K562 (cell line): Measurements from ENCODE around the gene CHTF8. TPM values are rescaled to one million over a fixed set of nuclear protein-coding genes. Genes with fewer than 3 reads are reported as not detected.

Experiments used
- ATAC-seq: fragments of 200-7000 bp; cut with Tn5 transposase; 3 replicates; pipeline ENCODE4 v1.9.1; 2020; ENCODE audit warnings: moderate library complexity
- BruUV-seq: library from RNA; stranded (reverse); fragments of 400-500 nt; replicated peaks from 2 replicates; lab custom pipeline; 2021; lab: Mats Ljungman, UMichigan
- CTCF ChIA-PET: fragments of 300-600 bp; formaldehyde crosslinking; extraction: SDS; loops from one replicate; lab custom pipeline; 2021; ENCODE audit warnings: low intra/inter-chr PET ratio; lab: Yijun Ruan, JAX
- POLR2A ChIA-PET: fragments of 300-600, 350-650 bp; sonication (Branson Sonifier 250); formaldehyde crosslinking; extraction: SDS; loops from one replicate; lab custom pipeline; 2021; ENCODE audit warnings: antibody characterized with exemption, inconsistent platforms; lab: Yijun Ruan, JAX
- DNase-seq, 4 experiments: peaks; one replicate each; pipeline versions ENCODE4 v3.0.0 to v3.0.0-alpha.2; 2011 to 2018; ENCODE audit warnings: low spot score in 3 of 4, mixed read lengths in 3 of 4; ENCODE audit errors: extremely low read depth in 1 of 4
- FAIRE-seq: peaks from 2 replicates; lab custom pipeline; 2011; peaks lifted over from hg19 to GRCh38; lab: Jason Lieb, UNC
- H2AFZ ChIP-seq: 2 replicates; pipeline ENCODE4 v1.6.0; 2011; ENCODE audit warnings: low read depth, low read length, control low read depth, inconsistent platforms
- H3K27ac ChIP-seq: fragments of 200-600 bp; 3 replicates; pipeline ENCODE4 v1.8.0; 2011; ENCODE audit warnings: low read depth, mild to moderate bottlenecking, control low read depth, inconsistent platforms, low read length, moderate library complexity, mixed read lengths; ENCODE audit errors: extremely low read depth
- H3K27me3 ChIP-seq, 2 experiments: fragments of 300-600 bp in 1 of 2; 2 replicates in 1 of 2; 3 replicates in 1 of 2; pipeline versions ENCODE4 v1.6.0 to v1.8.0; 2011; ENCODE audit warnings: inconsistent platforms in 2 of 2, low read length in 2 of 2, mild to moderate bottlenecking in 1 of 2, mixed read lengths in 1 of 2, moderate library complexity in 1 of 2; ENCODE audit not compliant: control insufficient read depth in 2 of 2, insufficient read depth in 2 of 2
- H3K36me3 ChIP-seq: fragments of 300-600 bp; 3 replicates; pipeline ENCODE4 v1.8.0; 2011; ENCODE audit warnings: mild to moderate bottlenecking, low read length, inconsistent platforms; ENCODE audit not compliant: control insufficient read depth, insufficient read depth
- H3K4me1 ChIP-seq, 2 experiments: fragments of 200-600 bp in 1 of 2; replicated peaks in 1 of 2; 2 replicates in 1 of 2; 3 replicates in 1 of 2; pipeline versions ENCODE4 v1.5.1 to v1.8.0; 2011; ENCODE audit warnings: inconsistent platforms in 2 of 2, low read length in 2 of 2, mild to moderate bottlenecking in 1 of 2, mixed read lengths in 1 of 2, moderate library complexity in 1 of 2; ENCODE audit not compliant: control insufficient read depth in 2 of 2, insufficient read depth in 2 of 2
- H3K4me2 ChIP-seq: 2 replicates; pipeline ENCODE4 v1.6.1; 2011; ENCODE audit warnings: low read length, control low read depth, inconsistent platforms, mixed read lengths; ENCODE audit not compliant: insufficient read depth
- H3K4me3 ChIP-seq: fragments of 200-600 bp; sonication (generic), shearing (Covaris generic); 2 replicates; pipeline ENCODE4 v1.5.1; 2016; ENCODE audit warnings: control low read depth, inconsistent platforms
- H3K79me2 ChIP-seq: fragments of 200-600 bp; 3 replicates; pipeline ENCODE4 v1.8.0; 2011; ENCODE audit warnings: low read length, inconsistent platforms; ENCODE audit not compliant: control insufficient read depth, insufficient read depth
- H3K9ac ChIP-seq, 2 experiments: 2 replicates each; pipeline versions ENCODE4 v1.6.0 to v1.6.1; 2011; ENCODE audit warnings: low read depth in 2 of 2, low read length in 2 of 2, control low read depth in 1 of 2, inconsistent platforms in 1 of 2, mild to moderate bottlenecking in 1 of 2, mixed read lengths in 1 of 2; ENCODE audit not compliant: insufficient read depth in 1 of 2
- H3K9me1 ChIP-seq: one replicate; pipeline ENCODE4 v1.6.0; 2011; ENCODE audit warnings: inconsistent platforms, mild to moderate bottlenecking, low read length, moderate library complexity; ENCODE audit not compliant: control insufficient read depth, insufficient read depth
- H3K9me3 ChIP-seq: replicated peaks from 2 replicates; pipeline ENCODE4 v1.5.1; 2011; ENCODE audit warnings: low read depth, low read length, inconsistent platforms; ENCODE audit not compliant: control insufficient read depth, insufficient read depth
- H4K20me1 ChIP-seq: replicated peaks from 2 replicates; pipeline ENCODE4 v1.6.1; 2011; ENCODE audit warnings: low read length, inconsistent platforms, mixed read lengths; ENCODE audit not compliant: control insufficient read depth, insufficient read depth
- C11orf30 ChIP-seq: fragments of 450-650 bp; IDR thresholded peaks from 2 replicates; pipeline ENCODE4 v1.6.1; 2016; ENCODE audit warnings: low read depth, mild to moderate bottlenecking
- CTCF ChIP-seq, 3 experiments: IDR thresholded peaks in 2 of 3; conservative IDR thresholded peaks in 1 of 3; 2 replicates each; pipeline ENCODE4 v1.5.1; 2011 to 2012; ENCODE audit warnings: low read length in 3 of 3, mild to moderate bottlenecking in 3 of 3, control low read depth in 2 of 3, improper control_type of control experiment in 1 of 3, inconsistent platforms in 1 of 3, low read depth in 1 of 3, mixed read lengths in 1 of 3, moderate library complexity in 1 of 3; ENCODE audit not compliant: insufficient read depth in 2 of 3
- EHMT2 ChIP-seq: fragments of 450-650 bp; IDR thresholded peaks from 2 replicates; pipeline ENCODE4 v1.6.1; 2018; ENCODE audit warnings: antibody characterized with exemption
- JUND ChIP-seq, 2 experiments: IDR thresholded peaks; 2 replicates in 1 of 2; 3 replicates in 1 of 2; pipeline ENCODE4 v1.6.1; 2011; ENCODE audit warnings: borderline replicate concordance in 2 of 2, low read depth in 2 of 2, low read length in 2 of 2, improper control_type of control experiment in 1 of 2, missing biosample characterization in 1 of 2, missing genetic modification characterization in 1 of 2, missing genetic modification reagents in 1 of 2
- KAT7 ChIP-seq: sonication (generic); formaldehyde crosslinking; IDR thresholded peaks from 2 replicates; pipeline ENCODE4 v1.8.0; 2022; ENCODE audit warnings: missing genetic modification reagents, mild to moderate bottlenecking, borderline replicate concordance
- LARP7 ChIP-seq: fragments of 450-650 bp; IDR thresholded peaks from 2 replicates; pipeline ENCODE4 v1.6.1; 2016
- MYC ChIP-seq, 2 experiments: fragments of 250-450 bp in 1 of 2; sonication (Bioruptor Pico) in 1 of 2; IDR thresholded peaks; 2 replicates each; pipeline versions ENCODE4 v1.5.1 to v1.6.1; 2012 to 2021; ENCODE audit warnings: low read depth in 2 of 2, borderline replicate concordance in 1 of 2, improper control_type of control experiment in 1 of 2, low read length in 1 of 2, mild to moderate bottlenecking in 1 of 2, moderate library complexity in 1 of 2
- NELFE ChIP-seq: IDR thresholded peaks from 2 replicates; pipeline ENCODE4 v1.6.1; 2011; ENCODE audit warnings: mild to moderate bottlenecking; ENCODE audit not compliant: insufficient read depth, insufficient read length
- NKRF ChIP-seq: fragments of 450-650 bp; IDR thresholded peaks from 2 replicates; pipeline ENCODE4 v1.6.1; 2016; ENCODE audit warnings: borderline replicate concordance
- NR3C1 ChIP-seq: sonication (generic); formaldehyde crosslinking; IDR thresholded peaks from 2 replicates; pipeline ENCODE4 v1.8.1; 2022; ENCODE audit warnings: missing genetic modification reagents
- SMARCE1 ChIP-seq: fragments of 450-650 bp; IDR thresholded peaks from 2 replicates; pipeline ENCODE4 v1.7.1; 2016; ENCODE audit warnings: mild to moderate bottlenecking
- ZNF277 ChIP-seq: fragments of 250-450 bp; sonication (Bioruptor Pico); IDR thresholded peaks from 2 replicates; pipeline ENCODE4 v1.8.0; 2022; ENCODE audit warnings: inconsistent platforms, mild to moderate bottlenecking, moderate library complexity, borderline replicate concordance
- ZNF436 ChIP-seq: fragments of 250-450, 450-650 bp; sonication (Bioruptor Pico); formaldehyde crosslinking; IDR thresholded peaks from 2 replicates; pipeline ENCODE4 v1.7.0; 2020; ENCODE audit warnings: mild to moderate bottlenecking
- WGBS: fragments of 100-300 bp; shearing (Covaris generic); methylation state at CpG from one replicate; pipeline ENCODE4 v1.1.6; 2016; ENCODE audit warnings: low coverage, mixed read lengths; ENCODE audit not compliant: insufficient coverage; ENCODE audit errors: missing lambda C conversion rate; 5-methylcytosine and 5-hydroxymethylcytosine counted together
- in situ Hi-C: fragments of 300-500 bp; cut with MboI; formaldehyde crosslinking; loops from 4 replicates; pipeline ENCODE4 v1.15.0; 2018; ENCODE audit warnings: inconsistent platforms, mixed read lengths
- intact Hi-C: fragments of 100-400 bp; cut with micrococcal nuclease; formaldehyde crosslinking; loops from 2 replicates; pipeline ENCODE4 v1.14.2; 2022
- polyA plus RNA-seq, 8 experiments: library from polyadenylated mRNA; depleted of rRNA in 4 of 8; stranded (reverse) in 5 of 8; unstranded in 3 of 8; fragments of >200 nt; fragmentation: Nextera tagmentation in 2 of 8; fragmentation: Illumina TruSeq in 1 of 8; extraction: Ambion mirVana in 2 of 8; extraction: Trizol in 1 of 8; gene quantifications; 2 replicates each; pipeline versions ENCODE4 v1.2.1 to v1.2.3, GENCODE V29; 2011 to 2014; ENCODE audit warnings: inconsistent platforms in 1 of 8, missing spikeins in 1 of 8
- total RNA-seq, 7 experiments: library from RNA; depleted of rRNA in 6 of 7; stranded (reverse); fragments of >200 nt in 6 of 7; fragmentation: Illumina TruSeq in 2 of 7; extraction: Trizol in 2 of 7; gene quantifications; 2 replicates each; pipeline versions ENCODE4 v1.2.1 to v1.2.3, GENCODE V29; 2011 to 2021; ENCODE audit warnings: low replicate concordance in 1 of 7

Gene CHTF8
- total and polyA plus RNA-seq, 9 of the 15 experiments (the other 6 are each of a cell fraction or from before 2014, with no cell fraction given), result 20.2 to 199 (median 108) TPM

GRCh38 chr16:69119536-69119935 lies 12.9 kb downstream of the CHTF8 start (continued):
- TF ChIP-seq SMARCE1 (no peak), JUND (IDR thresholded peaks at IDR 0.05; ENCODE audit: borderline replicate concordance, low read depth, low read length) (no peak), JUND (tag; IDR thresholded peaks at IDR 0.05; ENCODE audit: borderline replicate concordance, low read depth, low read length) (no peak), MYC (IDR thresholded peaks at IDR 0.05; ENCODE audit: low read depth, low read length) (no peak), MYC (CRISPR knock-in tag; IDR thresholded peaks at IDR 0.05; ENCODE audit: borderline replicate concordance, low read depth) (no peak), ZNF436 (CRISPR knock-in tag) (no peak), LARP7 (no peak), NELFE (no peak), KAT7 (CRISPR knock-in tag) (no peak), EHMT2 (no peak), ZNF277 (CRISPR knock-in tag) (no peak)
- TF ChIP-seq, all 486 proteins: peak for 0

GRCh38 chr16:69118994-69119393 lies 13.4 kb downstream of the CHTF8 start:
- Histone ChIP-seq H3K4me3 (no peak overlapping the region), H3K9ac (no peak overlapping the region)
- TF ChIP-seq NR3C1 (CRISPR knock-in tag), result no peak
- no peak for TF ChIP-seq C11orf30
- no peak for TF ChIP-seq NKRF
- no peak for TF ChIP-seq CTCF (IDR thresholded peaks at IDR 0.05 in 2 of 3, conservative IDR thresholded peaks at IDR 0.05 in 1 of 3; ENCODE audit: insufficient read depth in 2 of 3, low read depth in 1 of 3, low read length in 3 of 3)
- TF ChIP-seq, all 486 proteins: peak for 0
- ChIA-PET POLR2A (interaction anchor here (0.7 to 1.3 kb wide), 3 partner anchors 11 to 272 kb away, joined by 3 to 4 read pairs (median 3); no protein-coding TSS in a partner anchor), CTCF (no interaction called here)
- Histone ChIP-seq H3K4me2 (no peak overlapping the region), H3K27me3 (no peaks in the 10 kb centered on the region), H3K27ac (no peak overlapping the region), H3K9me3 (no peaks in the 10 kb centered on the region), H3K9me1 (no peaks in the 10 kb centered on the region), H4K20me1 (peaks cover 2% of the 10 kb centered on the region; the same call in 1 of the 2 replicates), H3K79me2 (peaks cover 10% of the 10 kb centered on the region), H3K4me1 (no peaks in the 10 kb centered on the region), H3K36me3 (peaks cover 66% of the 10 kb centered on the region), H2AFZ (no peak overlapping the region)
- DNase-seq (no peak), ATAC-seq (no peak), FAIRE-seq (no peak)
- no TSS peak for BruUV-seq
- WGBS, result 95% methylated on average over 2 of the region's 2 CpGs
- in situ Hi-C loops (loop anchor here (10.0 kb wide), 2 partner anchors 414 to 594 kb away; no protein-coding TSS in a partner anchor), intact Hi-C loops (loop anchor here (10.0 kb wide), 1 partner anchor 594 kb away; no protein-coding TSS in a partner anchor)
